Measurements from ENCODE around the gene ERN2.

The ERN2 gene

GRCh38 chr16:23683487-23683886 is 29.5 kb downstream of the ERN2 start:
- TF ChIP-seq CTCF (IDR thresholded peaks at IDR 0.05; ENCODE audit: low read depth, low read length): no peak
- no peak for DNase-seq (ENCODE audit: extremely low read depth, low read depth)

- TF ChIP-seq CTCF (IDR thresholded peaks at IDR 0.05; ENCODE audit: low read depth, low read length): no peak
- no peak for DNase-seq (ENCODE audit: extremely low read depth, low read depth)
These were observed 30.8 kb downstream of the ERN2 start for GRCh38 chr16:23682181-23682580.

- DNase-seq (ENCODE audit: extremely low read depth, low read depth): no peak
- no peak for TF ChIP-seq CTCF (IDR thresholded peaks at IDR 0.05; ENCODE audit: low read depth, low read length)
These were observed 33.1 kb downstream of the ERN2 start for GRCh38 chr16:23679986-23680336.

GRCh38 chr16:23679274-23679985 is 33.6 kb downstream of the ERN2 start:
- TF ChIP-seq CTCF (IDR thresholded peaks at IDR 0.05; ENCODE audit: low read depth, low read length): no peak
- DNase-seq (ENCODE audit: extremely low read depth, low read depth): no peak

- TF ChIP-seq CTCF (IDR thresholded peaks at IDR 0.05; ENCODE audit: low read depth, low read length): peak; percentile 53
- DNase-seq (ENCODE audit: extremely low read depth, low read depth): peak; percentile 30
These were observed 34.4 kb downstream of the ERN2 start, which contains the start of gene PLK1 for GRCh38 chr16:23678430-23679273. TSS of gene PLK1 (plus strand) at chr16:23678889. CDS start at chr16:23678933, 44 bp downstream.

GRCh38 chr16:23676924-23677480 is 36.0 kb downstream of the ERN2 start:
- TF ChIP-seq CTCF (IDR thresholded peaks at IDR 0.05; ENCODE audit: low read depth, low read length): no peak
- DNase-seq (ENCODE audit: extremely low read depth, low read depth): no peak

Data from AG09319 (cell line).